ENCODE data around the gene FAM53A.
"Not testable (repeated sequence)": the region's sequence is repeated elsewhere in the genome, so short reads cannot be mapped to it uniquely, and the experiment has no call there.

FAM53A gene

GRCh38 chr4:1716065-1716945 lies 32.2 kb upstream of the FAM53A start:
- DNase-seq (ENCODE audit: low read depth in 3 of 3) = no peak

- no peak for DNase-seq (ENCODE audit: low read depth in 3 of 3)
Observed at GRCh38 chr4:1715002-1715758, 31.1 kb upstream of the FAM53A start.

- no peak for DNase-seq (ENCODE audit: low read depth in 3 of 3)
Observed at GRCh38 chr4:1714303-1715001, 30.3 kb upstream of the FAM53A start.

DNA sequence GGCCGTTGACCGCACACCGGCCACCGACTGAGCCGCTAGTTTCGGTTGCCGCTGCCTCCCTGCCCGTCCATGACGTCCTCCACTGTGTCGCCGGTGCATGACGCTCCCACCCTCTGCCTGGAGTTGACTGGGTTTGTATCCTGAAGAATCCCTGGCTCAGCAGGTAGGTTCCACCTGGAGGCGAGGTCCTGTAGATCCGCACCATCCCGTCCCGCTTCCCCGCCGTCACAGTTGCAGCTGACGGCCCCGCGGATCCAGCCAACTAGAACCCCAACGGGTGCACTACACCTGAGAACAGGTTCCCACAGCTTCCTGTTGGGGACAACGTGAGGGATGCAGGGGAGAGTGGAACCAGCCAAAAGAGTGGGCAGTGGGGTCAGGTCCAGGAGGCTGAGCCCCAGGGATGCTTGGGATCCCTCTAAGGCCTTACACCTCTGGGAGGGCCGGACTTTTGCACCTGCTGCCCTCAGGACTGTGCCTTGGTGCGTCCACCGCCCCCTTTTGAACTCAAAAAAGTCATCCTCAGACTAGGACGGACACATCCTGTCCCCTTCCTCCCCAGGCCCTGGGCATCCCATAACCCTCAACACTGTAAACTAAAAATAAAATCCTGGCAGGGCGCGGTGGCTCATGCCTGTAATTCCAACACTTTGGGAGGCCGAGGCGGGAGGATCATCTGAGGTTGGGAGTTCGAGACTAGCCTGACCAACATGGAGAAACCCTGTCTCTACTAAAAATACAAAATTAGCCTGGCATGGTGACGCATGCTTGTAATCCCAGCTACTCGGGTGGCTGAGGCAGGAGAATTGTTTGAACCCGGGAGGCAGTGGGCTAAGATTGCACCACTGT lies 29.1 kb upstream of the FAM53A start:
- DNase-seq (ENCODE audit: low read depth in 3 of 3) = no peak

DNA sequence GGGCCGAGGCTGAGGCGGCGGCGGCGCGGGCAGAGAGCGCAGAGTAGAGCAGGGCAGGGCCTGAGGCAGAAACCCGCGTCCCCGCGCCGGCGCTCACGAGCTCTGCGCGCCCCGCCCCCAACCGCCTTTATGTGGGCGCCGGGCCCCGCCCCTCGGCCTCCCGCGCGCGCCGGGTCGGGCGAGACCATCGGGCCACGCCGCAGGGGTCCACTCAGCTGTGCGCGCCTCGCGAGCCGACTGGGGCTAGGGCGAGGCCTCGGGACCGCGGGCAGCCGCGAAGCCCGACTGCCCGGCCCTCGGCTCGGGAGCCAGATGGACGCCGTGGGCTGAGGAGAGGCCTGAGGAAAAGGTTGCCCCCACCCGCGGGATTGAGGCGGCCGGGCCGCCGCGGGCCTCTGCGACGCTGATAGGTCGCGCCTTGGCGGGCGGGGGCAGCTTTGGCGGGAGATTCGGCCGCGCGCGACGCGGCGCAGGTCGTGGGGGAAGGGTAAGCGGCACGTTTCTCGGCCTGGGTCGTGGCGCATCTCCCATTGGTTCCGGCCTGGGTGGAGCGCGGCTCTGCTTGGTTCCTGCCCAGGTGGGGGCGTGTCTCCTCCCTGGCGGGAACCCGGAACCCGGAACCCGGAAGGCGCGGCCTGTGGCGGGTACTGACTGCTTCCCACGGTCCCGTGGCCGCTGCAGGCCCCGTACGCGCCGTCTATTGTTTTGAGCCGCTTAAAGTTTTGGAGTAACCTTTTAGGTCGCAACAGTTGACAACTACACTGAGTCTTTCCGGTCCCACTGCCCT lies 28.3 kb upstream of the FAM53A start, which contains the start of gene SLBP:
Gene SLBP (minus strand): TSS at position 104 of the 787 bp plus-strand sequence. CDS start 131 bp downstream, outside the sequence.
- peak; percentile 98 to 99 (median 99) for DNase-seq (ENCODE audit: low read depth in 3 of 3)

- no peak for DNase-seq (ENCODE audit: low read depth in 3 of 3)
Observed at GRCh38 chr4:1711571-1712215, 27.6 kb upstream of the FAM53A start.

- no peak for DNase-seq (ENCODE audit: low read depth in 3 of 3)
Observed at GRCh38 chr4:1711055-1711570, 27.0 kb upstream of the FAM53A start.

DNA sequence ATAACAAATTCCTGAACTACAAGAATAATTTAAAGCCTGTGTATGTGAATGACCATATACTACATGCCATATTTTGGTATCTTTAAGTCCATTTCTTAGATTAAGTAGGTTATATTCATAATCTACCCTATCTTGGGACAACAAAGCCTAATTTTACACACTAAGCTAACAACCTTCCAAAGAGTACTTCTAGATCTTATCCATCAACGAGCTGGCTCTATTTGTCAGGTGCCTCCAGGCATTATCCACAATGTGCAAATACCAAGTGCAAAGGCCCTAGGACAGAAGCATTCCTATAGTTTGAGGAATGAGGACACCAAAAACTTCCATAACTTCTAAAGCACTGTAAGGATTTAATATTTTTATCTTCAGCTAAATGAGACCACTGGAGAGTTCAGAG lies 24.5 kb upstream of the FAM53A start:
- no peak for DNase-seq (ENCODE audit: low read depth in 3 of 3)

DNA sequence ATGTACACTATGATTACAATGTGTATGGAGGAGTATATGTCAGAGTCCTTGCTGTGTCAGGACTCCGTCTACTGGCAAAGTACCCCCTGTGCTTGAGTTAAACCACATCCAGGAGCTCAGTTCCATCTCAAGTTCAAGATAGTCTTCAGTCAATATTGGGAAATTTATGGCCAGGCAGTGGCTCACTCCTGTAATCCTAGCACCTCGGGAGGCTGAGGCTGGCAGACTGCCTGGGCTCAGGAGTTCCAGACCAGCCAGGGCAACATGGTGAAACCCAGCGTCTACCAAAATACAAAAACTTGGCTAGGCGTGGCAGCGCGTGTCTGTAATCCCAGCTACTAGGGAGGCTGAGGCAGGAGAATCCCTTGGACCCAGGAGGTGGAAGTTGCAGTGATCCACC lies 22.2 kb upstream of the FAM53A start:
- DNase-seq (ENCODE audit: low read depth in 3 of 3) = no peak

DNA sequence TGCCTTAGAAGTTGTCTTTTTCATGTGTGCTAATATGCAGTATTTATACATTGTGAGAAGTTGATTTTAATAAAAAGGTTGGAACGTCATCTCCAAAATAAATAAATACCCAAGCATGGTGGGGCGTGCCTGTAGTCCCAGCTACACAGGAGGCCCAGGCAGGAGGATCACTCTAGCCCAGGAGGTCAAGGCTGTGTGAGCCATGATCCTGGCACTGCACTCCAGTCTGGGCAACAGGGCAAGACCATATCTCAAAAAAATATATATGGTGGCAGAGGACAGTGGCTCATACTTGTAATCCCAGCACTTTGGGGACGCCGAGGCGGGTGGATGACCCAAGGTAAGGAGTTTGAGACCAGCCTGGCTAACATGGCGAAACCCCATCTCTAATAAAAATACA lies 21.6 kb upstream of the FAM53A start:
- DNase-seq (ENCODE audit: low read depth in 3 of 3) = no peak

- no peak for DNase-seq (ENCODE audit: low read depth in 3 of 3)
Observed at GRCh38 chr4:1703867-1704266, 19.8 kb upstream of the FAM53A start.

DNA sequence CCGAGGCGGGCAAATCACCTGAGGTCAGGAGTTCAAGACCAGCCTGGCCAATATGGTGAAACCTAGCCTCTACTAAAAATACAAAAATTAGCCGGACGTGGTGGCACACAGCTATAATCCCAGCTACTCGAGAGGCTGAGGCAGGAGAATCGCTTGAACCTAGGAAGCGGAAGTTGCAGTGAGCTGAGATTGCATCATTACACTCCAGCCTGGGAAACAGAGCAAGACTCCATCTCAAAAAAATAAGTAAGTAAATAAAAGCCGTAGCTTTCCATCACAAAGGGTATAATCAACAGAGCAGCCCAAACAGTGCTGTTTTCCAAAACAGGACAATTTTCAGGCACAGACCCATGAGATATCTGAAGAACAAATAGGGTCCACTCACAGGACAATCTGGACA lies 17.6 kb upstream of the FAM53A start:
- not testable (repeated sequence) for DNase-seq (ENCODE audit: low read depth in 3 of 3)

DNA sequence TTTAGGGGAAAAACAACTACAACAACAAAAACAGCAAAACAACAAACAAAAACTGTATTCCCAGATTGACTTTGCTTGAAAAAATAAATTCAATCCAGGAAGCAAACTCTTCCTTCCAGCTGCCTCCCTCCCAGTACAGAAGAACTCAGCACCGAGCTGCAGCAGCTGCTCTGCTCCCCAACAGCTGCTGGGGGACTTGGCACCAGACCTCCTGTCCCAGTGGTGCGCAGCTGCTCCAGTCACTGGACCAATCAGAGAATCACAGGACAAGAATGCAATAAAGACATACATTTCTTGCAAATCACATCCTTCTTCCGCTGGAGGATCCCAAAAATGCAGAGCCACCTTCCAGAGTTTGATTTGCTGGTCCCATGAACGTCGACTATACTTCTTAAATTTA lies 11.8 kb upstream of the FAM53A start:
- no peak for DNase-seq (ENCODE audit: low read depth in 3 of 3)

GRCh38 chr4:1693131-1693896 lies 9.2 kb upstream of the FAM53A start:
- peak; percentile 56 to 71 (median 57) for DNase-seq (ENCODE audit: low read depth in 3 of 3)

GRCh38 chr4:1691737-1692373 lies 7.7 kb upstream of the FAM53A start:
- no peak for DNase-seq (ENCODE audit: low read depth in 3 of 3)

DNA sequence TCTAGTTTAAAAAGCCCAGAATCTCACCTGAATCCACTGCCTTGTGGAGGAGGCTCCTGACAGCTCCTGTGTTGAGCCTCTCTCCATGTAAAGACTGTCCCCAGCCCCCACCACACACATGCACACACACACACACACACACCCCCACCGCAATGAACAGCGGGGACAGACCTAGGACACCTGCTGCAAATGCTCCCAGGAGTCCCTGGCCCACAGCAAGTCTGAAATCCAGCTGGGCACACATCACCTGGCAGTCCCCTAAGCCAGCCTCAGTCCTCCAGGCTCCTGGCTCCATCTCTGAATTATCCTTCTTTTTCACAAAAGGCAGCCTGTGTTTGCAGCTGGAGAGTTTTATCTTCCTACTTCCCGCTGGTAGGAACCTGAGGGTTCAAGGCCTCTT lies 6.6 kb upstream of the FAM53A start:
- no peak for DNase-seq (ENCODE audit: low read depth in 3 of 3)

- no peak for DNase-seq (ENCODE audit: low read depth in 3 of 3)
Observed at GRCh38 chr4:1686440-1687036, 2.4 kb upstream of the FAM53A start.
